Kidney (tissue), 14 donors: ENCODE measurements around the gene SCAMP1. TPM values are rescaled to one million over a fixed set of nuclear protein-coding genes. Genes with fewer than 3 reads are reported as not detected.

Experiments used
- DNase-seq, 5 donors: peaks; one replicate each; pipeline ENCODE4 v3.0.0-alpha.2; 2013 to 2020
- FAIRE-seq: peaks from 2 replicates; lab custom pipeline; 2012; peaks lifted over from hg19 to GRCh38; lab: Jason Lieb, UNC
- H3K27ac ChIP-seq, 2 donors: one replicate each; pipeline ENCODE4 v1.7.0; 2013; ENCODE audit warnings: low read depth in 2 of 2, low read length in 2 of 2, inconsistent platforms in 1 of 2
- H3K27me3 ChIP-seq: one replicate; pipeline ENCODE4 v1.7.1; 2013; ENCODE audit warnings: low read length, inconsistent platforms; ENCODE audit not compliant: control insufficient read depth, insufficient read depth
- H3K36me3 ChIP-seq, 3 donors: one replicate each; pipeline versions ENCODE4 v1.7.0 to v1.7.1; 2013; ENCODE audit warnings: low read length in 3 of 3, control low read depth in 1 of 3, inconsistent platforms in 1 of 3; ENCODE audit not compliant: insufficient read depth in 3 of 3, control insufficient read depth in 2 of 3
- H3K4me1 ChIP-seq, 3 donors: one replicate each; pipeline versions ENCODE4 v1.7.0 to v1.7.1; 2013; ENCODE audit warnings: low read length in 3 of 3, inconsistent platforms in 1 of 3, low read depth in 1 of 3; ENCODE audit not compliant: control insufficient read depth in 2 of 3, insufficient read depth in 2 of 3
- H3K4me3 ChIP-seq, 3 donors: one replicate each; pipeline versions ENCODE4 v1.7.0 to v1.8.1; 2013; ENCODE audit warnings: low read length in 3 of 3, control low read depth in 1 of 3, inconsistent platforms in 1 of 3
- H3K9ac ChIP-seq, 3 donors: one replicate each; pipeline versions ENCODE4 v1.7.0 to v1.7.1; 2013; ENCODE audit warnings: low read length in 3 of 3, control low read depth in 1 of 3, inconsistent platforms in 1 of 3
- H3K9me3 ChIP-seq, 3 donors: one replicate each; pipeline versions ENCODE4 v1.7.0 to v1.7.1; 2013; ENCODE audit warnings: low read length in 3 of 3, control low read depth in 1 of 3, inconsistent platforms in 1 of 3; ENCODE audit not compliant: control insufficient read depth in 2 of 3, insufficient read depth in 1 of 3
- intact Hi-C: fragments of 100-400 bp; cut with DNase I; formaldehyde crosslinking; loops from one replicate; pipeline ENCODE4 v1.11.1; 2022
- polyA plus RNA-seq: library from polyadenylated mRNA; stranded (reverse); fragments of 350-450 nt; fragmentation: Illumina TruSeq; extraction: RNeasy Lipid Tissue Mini Kit (QIAGEN cat#74804); gene quantifications from one replicate; pipeline ENCODE4 v1.2.3, GENCODE V29; 2014; ENCODE audit warnings: low read depth, low replicate concordance; ENCODE audit not compliant: insufficient read depth
- total RNA-seq: library from RNA; stranded (reverse); fragmentation: NEBNext Ultra II Directional; extraction: Animal tissue kit (Norgen Biotek cat#: 25700); gene quantifications from one replicate; pipeline ENCODE4 v1.2.1, GENCODE V29; 2021
- TF ChIP-seq, protein P1 (sequence below): IDR thresholded peaks from 3 replicates; pipeline ENCODE4 v1.5.1; 2012; ENCODE audit warnings: mild to moderate bottlenecking, moderate library complexity, borderline replicate concordance; ENCODE audit not compliant: insufficient read depth; ENCODE audit errors: extremely low read depth
- donor health status: control.
- donor health status: control.
- donor health status: control.
- donor health status: control.
- donor health status: control.
- donor health status: DM: yes; HTN: yes; CAD: no.
- donor health status: Normal renal cell carcinoma (clear cell type).

The SCAMP1 gene
- total and polyA plus RNA-seq, 2 donors from 2014 or later, result 13.1 to 42.1 TPM

DNA sequence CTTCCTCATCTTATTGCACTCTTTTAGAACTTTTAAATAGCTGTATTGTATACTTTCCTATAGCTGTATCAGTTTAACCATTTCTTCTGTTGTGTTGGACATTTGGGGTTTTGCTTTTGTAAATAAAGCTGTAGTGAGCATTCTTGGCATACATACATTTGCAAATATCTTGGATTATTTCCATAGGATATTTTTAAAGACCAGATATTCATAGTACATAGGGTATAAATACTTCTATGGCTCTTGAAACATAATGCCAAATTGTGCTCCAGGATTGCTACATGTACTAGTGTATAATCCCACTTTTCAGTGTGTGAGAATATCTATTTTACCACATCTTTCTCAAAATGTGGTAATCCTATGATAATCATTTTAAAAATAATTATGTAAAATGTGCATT, 51.2 kb downstream of the SCAMP1 start:
- Histone ChIP-seq H3K27ac (no peak overlapping the region), H3K9me3 (no peaks in the 10 kb centered on the region), H3K36me3 (peaks cover 2 to 4% (median 2%) of the 10 kb centered on the region in 3 donors), H3K27me3 (no peaks in the 10 kb centered on the region), H3K9ac (no peak overlapping the region), H3K4me1 (no peaks in the 10 kb centered on the region), H3K4me3 (no peak overlapping the region)
- DNase-seq (no peak), FAIRE-seq (no peak)
- TF ChIP-seq, protein P1, sequence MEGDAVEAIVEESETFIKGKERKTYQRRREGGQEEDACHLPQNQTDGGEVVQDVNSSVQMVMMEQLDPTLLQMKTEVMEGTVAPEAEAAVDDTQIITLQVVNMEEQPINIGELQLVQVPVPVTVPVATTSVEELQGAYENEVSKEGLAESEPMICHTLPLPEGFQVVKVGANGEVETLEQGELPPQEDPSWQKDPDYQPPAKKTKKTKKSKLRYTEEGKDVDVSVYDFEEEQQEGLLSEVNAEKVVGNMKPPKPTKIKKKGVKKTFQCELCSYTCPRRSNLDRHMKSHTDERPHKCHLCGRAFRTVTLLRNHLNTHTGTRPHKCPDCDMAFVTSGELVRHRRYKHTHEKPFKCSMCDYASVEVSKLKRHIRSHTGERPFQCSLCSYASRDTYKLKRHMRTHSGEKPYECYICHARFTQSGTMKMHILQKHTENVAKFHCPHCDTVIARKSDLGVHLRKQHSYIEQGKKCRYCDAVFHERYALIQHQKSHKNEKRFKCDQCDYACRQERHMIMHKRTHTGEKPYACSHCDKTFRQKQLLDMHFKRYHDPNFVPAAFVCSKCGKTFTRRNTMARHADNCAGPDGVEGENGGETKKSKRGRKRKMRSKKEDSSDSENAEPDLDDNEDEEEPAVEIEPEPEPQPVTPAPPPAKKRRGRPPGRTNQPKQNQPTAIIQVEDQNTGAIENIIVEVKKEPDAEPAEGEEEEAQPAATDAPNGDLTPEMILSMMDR, result no peak
- intact Hi-C loops, result no loop called here

DNA sequence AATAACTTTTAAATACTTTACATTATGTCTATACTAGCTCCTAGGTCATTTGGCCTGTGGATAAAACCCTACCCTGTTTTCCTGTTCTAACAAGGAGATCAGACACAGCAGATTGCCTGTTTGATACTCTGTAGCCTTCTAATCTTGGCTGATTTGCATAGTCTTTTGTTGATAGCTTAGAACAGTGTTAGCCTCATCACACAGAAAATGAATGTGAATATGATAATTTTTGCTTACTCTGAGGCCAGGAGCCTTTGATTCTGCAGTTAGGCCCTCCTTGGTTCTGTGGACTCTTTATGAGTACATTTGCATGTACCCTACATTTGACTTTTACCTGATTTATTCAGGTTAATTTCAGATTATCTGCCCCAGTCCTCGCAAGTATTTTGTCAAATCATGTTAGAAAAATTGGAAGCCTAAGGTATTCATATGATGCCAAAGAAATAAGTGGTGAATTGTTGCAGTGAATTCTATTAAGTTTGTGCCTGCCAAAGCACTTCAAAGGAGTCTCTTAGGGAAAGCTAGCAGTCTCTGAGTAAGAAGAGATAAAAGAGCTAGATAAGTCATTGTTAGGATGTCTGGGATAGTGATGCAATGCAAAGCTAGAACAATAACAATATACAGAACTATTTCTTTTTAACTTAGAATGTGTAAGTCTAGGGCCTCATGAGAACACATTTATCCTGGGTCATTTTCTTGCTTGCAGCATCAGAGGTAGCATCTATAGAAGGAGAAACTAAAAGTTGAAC, 56.4 kb downstream of the SCAMP1 start:
- Histone ChIP-seq H3K4me1 (no peaks in the 10 kb centered on the region), H3K27me3 (no peaks in the 10 kb centered on the region), H3K27ac (no peak overlapping the region), H3K9ac (no peak overlapping the region), H3K4me3 (no peak overlapping the region), H3K36me3 (peaks cover 4 to 15% (median 8%) of the 10 kb centered on the region in 3 donors), H3K9me3 (no peaks in the 10 kb centered on the region)
- DNase-seq (no peak), FAIRE-seq (no peak)
- intact Hi-C loops, result no loop called here
- TF ChIP-seq, protein P1, result no peak

GRCh38 chr5:78419396-78419795, 59.0 kb downstream of the SCAMP1 start:
- no peaks in the 10 kb centered on the region for H3K27me3 ChIP-seq
- H3K36me3 ChIP-seq, result peaks cover 4 to 16% (median 8%) of the 10 kb centered on the region in 3 donors
- no peak overlapping the region for H3K4me3 ChIP-seq
- no peak overlapping the region for H3K9ac ChIP-seq
- no peaks in the 10 kb centered on the region for H3K9me3 ChIP-seq
- intact Hi-C loops, result no loop called here
- no peak overlapping the region for H3K27ac ChIP-seq
- H3K4me1 ChIP-seq, result no peaks in the 10 kb centered on the region
- DNase-seq (no peak), FAIRE-seq (no peak)
- TF ChIP-seq, protein P1, result no peak
